Lower leg skin (tissue), 4 donors: ENCODE data around the gene DOP1A. TPM values are rescaled to one million over a fixed set of nuclear protein-coding genes. Genes with fewer than 3 reads are reported as not detected.

ENCODE experiments used
- DNase-seq, 2 donors: peaks; one replicate each; pipeline ENCODE4 v3.0.0-alpha.2; 2019; ENCODE audit warnings: low spot score in 2 of 2
- H3K4me3 ChIP-seq: fragments of 200-600 bp; sonication (generic); 2 replicates; pipeline ENCODE4 v1.5.1; 2017; ENCODE audit warnings: mild to moderate bottlenecking, low read depth; ENCODE audit not compliant: poor library complexity, severe bottlenecking
- CTCF ChIP-seq, 3 donors: fragments of 450-650 bp; IDR thresholded peaks; one replicate each; pipeline ENCODE4 v1.5.1; 2016; ENCODE audit warnings: antibody characterized with exemption in 3 of 3, mild to moderate bottlenecking in 3 of 3, moderate library complexity in 2 of 3
- POLR2A ChIP-seq, 2 donors: fragments of 450-650 bp; IDR thresholded peaks; one replicate each; pipeline ENCODE4 v1.6.1; 2016 to 2017; ENCODE audit warnings: antibody characterized with exemption in 2 of 2, mild to moderate bottlenecking in 1 of 2, moderate library complexity in 1 of 2
- WGBS, 2 donors: methylation state at CpG; one replicate each; pipeline ENCODE4 v1.1.5; 2018; 5-methylcytosine and 5-hydroxymethylcytosine counted together
- intact Hi-C: fragments of 100-400 bp; cut with DNase I; formaldehyde crosslinking; loops from one replicate; pipeline ENCODE4 v1.15.0; 2023; ENCODE audit warnings: low total_unique reads
- total RNA-seq, 4 donors: library from RNA; depleted of rRNA; stranded (reverse); fragments of >200 nt; gene quantifications; one replicate each; pipeline ENCODE4 v1.1.0, GENCODE V29; 2016

DOP1A gene
- total RNA-seq, 4 donors from 2014 or later, result 32.6 to 75.8 (median 49.3) TPM

- H3K4me3 ChIP-seq, result no peak overlapping the region
- WGBS, 2 donors, result 92 to 93% methylated on average over 5 of the region's 5 CpGs
- no peak for DNase-seq
- TF ChIP-seq CTCF (IDR thresholded peaks at IDR 0.05), result no peak
- TF ChIP-seq POLR2A (IDR thresholded peaks at IDR 0.05), result no peak
- intact Hi-C loops, result no loop called here
Measured at GRCh38 chr6:83199173-83199862, 131.8 kb downstream of the DOP1A start.

DNA sequence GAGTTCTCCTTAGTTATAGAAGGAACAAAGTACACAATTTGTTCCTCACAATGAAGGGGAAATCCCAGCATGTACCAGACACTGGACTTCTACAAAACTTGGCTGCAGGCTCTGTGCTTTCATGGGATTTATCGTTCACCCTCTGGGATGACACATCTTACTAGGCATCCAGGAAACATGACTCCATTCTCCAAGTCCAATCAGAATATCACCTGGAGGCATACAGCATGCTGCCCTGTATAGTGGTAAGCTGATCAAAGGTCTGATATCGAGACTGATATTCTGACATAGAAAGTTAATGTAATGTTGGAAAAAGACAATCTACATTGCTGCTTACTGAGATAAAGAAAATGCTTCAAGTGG lies 132.4 kb downstream of the DOP1A start:
- TF ChIP-seq CTCF (IDR thresholded peaks at IDR 0.05) (no peak), POLR2A (IDR thresholded peaks at IDR 0.05) (no peak)
- 47 to 52% methylated on average over 2 of the region's 2 CpGs for WGBS, 2 donors
- DNase-seq, result no peak
- intact Hi-C loops, result no loop called here
- no peak overlapping the region for H3K4me3 ChIP-seq

GRCh38 chr6:83202031-83202430 lies 134.6 kb downstream of the DOP1A start:
- 75 to 90% methylated on average over 4 of the region's 4 CpGs for WGBS, 2 donors

DNA sequence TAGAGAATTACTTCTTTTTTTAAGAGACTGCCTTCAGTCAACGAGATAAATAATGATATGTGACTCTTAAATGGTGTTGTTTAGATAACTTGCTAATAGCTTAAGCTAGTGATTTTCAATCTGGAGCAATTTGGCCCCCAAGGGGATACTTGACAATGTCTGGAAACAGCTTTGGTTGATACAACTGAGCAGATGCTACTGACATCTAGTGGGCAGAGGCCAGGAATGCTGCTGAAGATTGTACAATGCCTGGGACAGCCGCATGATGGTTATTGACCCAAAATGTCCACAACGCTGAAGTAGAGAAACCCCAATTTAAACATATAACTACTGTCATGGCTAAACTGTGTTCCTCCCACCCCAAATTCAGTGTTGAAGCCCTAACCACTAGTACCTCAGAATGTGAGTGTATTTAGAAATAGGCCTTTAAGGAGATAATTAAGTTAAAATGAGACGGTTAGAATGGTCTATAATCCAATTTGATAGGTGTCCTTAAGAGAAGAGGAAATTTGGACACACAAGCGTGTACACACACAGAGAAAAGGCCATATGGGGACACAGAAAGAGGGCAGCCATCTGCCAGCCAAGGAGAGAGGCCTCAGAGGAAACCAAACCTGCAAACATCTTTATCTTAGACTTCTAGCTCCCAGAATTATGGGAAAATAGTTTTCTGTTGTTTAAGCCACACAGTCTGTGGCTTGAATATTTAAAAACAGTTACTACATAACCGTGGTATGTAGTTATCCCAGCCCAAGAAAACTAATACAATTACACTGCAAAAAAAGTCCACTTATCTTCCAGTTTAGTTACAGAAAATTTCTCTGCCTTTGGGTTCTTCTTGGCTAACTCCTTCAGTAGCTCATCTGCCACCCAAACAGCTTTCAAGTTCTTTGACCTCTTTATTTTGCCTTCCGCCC lies 147.9 kb downstream of the DOP1A start:
- intact Hi-C loops, result no loop called here
- 35 to 38% methylated on average over 7 of the region's 7 CpGs for WGBS, 2 donors
- no peak for TF ChIP-seq POLR2A (IDR thresholded peaks at IDR 0.05)
- no peak for TF ChIP-seq CTCF (IDR thresholded peaks at IDR 0.05)
- H3K4me3 ChIP-seq, result no peak overlapping the region
- peak; percentile 63 to 86 for DNase-seq

More at GRCh38 chr6:83202031-83202430, 134.6 kb downstream of the DOP1A start:
- no peak for DNase-seq
- intact Hi-C loops, result no loop called here
- TF ChIP-seq POLR2A (IDR thresholded peaks at IDR 0.05), result no peak
- TF ChIP-seq CTCF (IDR thresholded peaks at IDR 0.05), result no peak
- no peak overlapping the region for H3K4me3 ChIP-seq

DNA sequence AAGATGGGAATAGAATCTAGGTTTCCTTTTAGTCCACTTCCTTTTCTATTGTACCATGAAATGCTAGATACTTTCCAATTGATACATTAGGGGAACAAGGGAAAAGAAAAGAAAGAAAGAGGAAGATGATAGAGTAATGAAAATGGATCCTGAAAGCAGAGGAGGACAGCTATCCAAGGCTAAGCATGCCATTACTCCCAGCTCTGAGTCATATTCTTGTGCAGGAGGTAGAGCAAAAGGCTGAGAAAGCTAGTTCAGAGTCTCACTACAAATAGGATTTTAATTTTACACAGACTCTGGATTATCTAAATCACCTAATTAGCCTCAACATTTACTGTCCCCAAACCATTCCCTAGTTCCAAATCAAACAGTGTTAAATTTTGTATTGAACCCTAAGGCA lies 149.3 kb downstream of the DOP1A start:
- TF ChIP-seq CTCF (IDR thresholded peaks at IDR 0.05), result no peak
- TF ChIP-seq POLR2A (IDR thresholded peaks at IDR 0.05), result no peak
- no peak overlapping the region for H3K4me3 ChIP-seq
- intact Hi-C loops, result no loop called here
- no peak for DNase-seq

Other genes with a start within 250 kb of the DOP1A start
- gene UBE3D, start 1.8 kb upstream of the DOP1A start, total RNA-seq, result 1 to 10 TPM; 5.1 to 5.8 (median 5.2) TPM
- gene PGM3, start 125.6 kb downstream of the DOP1A start, total RNA-seq, result 10 to 100 TPM in 3 of 4 donors, 1 to 10 TPM in 1; 8.9 to 13.5 (median 11.4) TPM
- gene RWDD2A, start 125.7 kb downstream of the DOP1A start, total RNA-seq, result 1 to 10 TPM; 1.1 to 2.2 (median 1.7) TPM